ENCODE measurements around the gene ESYT1.

DNA sequence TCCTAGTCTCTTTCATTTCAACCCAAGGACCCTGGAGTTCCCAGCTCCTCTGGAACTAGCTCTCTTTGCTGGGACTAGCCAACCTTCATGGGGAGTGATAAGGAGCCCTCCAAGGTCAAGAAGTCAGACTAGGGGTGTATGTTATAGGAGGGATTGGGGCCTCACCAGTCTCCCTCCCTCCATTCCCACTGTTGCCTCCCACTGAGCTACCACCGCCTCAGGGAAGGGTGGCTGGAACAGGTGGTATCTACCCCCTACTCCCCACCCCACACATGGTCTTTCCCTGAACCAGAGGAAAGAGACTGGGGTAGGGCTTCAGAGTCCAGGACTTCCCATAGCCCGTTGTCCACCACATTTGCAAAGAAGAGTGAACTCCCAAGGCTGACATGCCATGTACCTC is 45.7 kb upstream of the ESYT1 start:
- TF ChIP-seq POLR2A (IDR thresholded peaks at IDR 0.05) = no peak
- TF ChIP-seq, protein P1, sequence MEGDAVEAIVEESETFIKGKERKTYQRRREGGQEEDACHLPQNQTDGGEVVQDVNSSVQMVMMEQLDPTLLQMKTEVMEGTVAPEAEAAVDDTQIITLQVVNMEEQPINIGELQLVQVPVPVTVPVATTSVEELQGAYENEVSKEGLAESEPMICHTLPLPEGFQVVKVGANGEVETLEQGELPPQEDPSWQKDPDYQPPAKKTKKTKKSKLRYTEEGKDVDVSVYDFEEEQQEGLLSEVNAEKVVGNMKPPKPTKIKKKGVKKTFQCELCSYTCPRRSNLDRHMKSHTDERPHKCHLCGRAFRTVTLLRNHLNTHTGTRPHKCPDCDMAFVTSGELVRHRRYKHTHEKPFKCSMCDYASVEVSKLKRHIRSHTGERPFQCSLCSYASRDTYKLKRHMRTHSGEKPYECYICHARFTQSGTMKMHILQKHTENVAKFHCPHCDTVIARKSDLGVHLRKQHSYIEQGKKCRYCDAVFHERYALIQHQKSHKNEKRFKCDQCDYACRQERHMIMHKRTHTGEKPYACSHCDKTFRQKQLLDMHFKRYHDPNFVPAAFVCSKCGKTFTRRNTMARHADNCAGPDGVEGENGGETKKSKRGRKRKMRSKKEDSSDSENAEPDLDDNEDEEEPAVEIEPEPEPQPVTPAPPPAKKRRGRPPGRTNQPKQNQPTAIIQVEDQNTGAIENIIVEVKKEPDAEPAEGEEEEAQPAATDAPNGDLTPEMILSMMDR (IDR thresholded peaks at IDR 0.05) = no peak

Data from Peyer's patch (tissue), 4 donors.